SK-N-SH treated with all-trans-retinoic acid at 6 μM for 48 hours (cell line): ENCODE results near the gene DHX58.

Source experiments
- ESRRG ChIP-seq: fragments of 250-450 bp; sonication (Bioruptor Pico); IDR thresholded peaks from 2 replicates; pipeline ENCODE4 v1.6.1; 2021; ENCODE audit warnings: mild to moderate bottlenecking
- RARB ChIP-seq: fragments of 250-450 bp; sonication (Bioruptor Pico); IDR thresholded peaks from 2 replicates; pipeline ENCODE4 v1.8.0; 2021; ENCODE audit warnings: mild to moderate bottlenecking, moderate library complexity
- SNAI2 ChIP-seq: fragments of 250-450 bp; sonication (Bioruptor Pico); IDR thresholded peaks from 2 replicates; pipeline ENCODE4 v1.5.0; 2020; ENCODE audit warnings: mild to moderate bottlenecking, moderate library complexity
- ZFP30 ChIP-seq: fragments of 450-650 bp; formaldehyde crosslinking; IDR thresholded peaks from 2 replicates; pipeline ENCODE4 v1.5.0; 2022; ENCODE audit warnings: mild to moderate bottlenecking, moderate library complexity
- TF ChIP-seq, protein P1 (sequence below): fragments of 250-450 bp; sonication (Bioruptor Pico); IDR thresholded peaks from 2 replicates; pipeline ENCODE4 v1.5.0; 2020; ENCODE audit warnings: mild to moderate bottlenecking, moderate library complexity
- TF ChIP-seq, protein P2 (sequence below): fragments of 250-450 bp; sonication (Bioruptor Pico); IDR thresholded peaks from 2 replicates; pipeline ENCODE4 v1.5.1; 2020; ENCODE audit warnings: low read depth, mild to moderate bottlenecking, moderate library complexity

- TF ChIP-seq, protein P1, sequence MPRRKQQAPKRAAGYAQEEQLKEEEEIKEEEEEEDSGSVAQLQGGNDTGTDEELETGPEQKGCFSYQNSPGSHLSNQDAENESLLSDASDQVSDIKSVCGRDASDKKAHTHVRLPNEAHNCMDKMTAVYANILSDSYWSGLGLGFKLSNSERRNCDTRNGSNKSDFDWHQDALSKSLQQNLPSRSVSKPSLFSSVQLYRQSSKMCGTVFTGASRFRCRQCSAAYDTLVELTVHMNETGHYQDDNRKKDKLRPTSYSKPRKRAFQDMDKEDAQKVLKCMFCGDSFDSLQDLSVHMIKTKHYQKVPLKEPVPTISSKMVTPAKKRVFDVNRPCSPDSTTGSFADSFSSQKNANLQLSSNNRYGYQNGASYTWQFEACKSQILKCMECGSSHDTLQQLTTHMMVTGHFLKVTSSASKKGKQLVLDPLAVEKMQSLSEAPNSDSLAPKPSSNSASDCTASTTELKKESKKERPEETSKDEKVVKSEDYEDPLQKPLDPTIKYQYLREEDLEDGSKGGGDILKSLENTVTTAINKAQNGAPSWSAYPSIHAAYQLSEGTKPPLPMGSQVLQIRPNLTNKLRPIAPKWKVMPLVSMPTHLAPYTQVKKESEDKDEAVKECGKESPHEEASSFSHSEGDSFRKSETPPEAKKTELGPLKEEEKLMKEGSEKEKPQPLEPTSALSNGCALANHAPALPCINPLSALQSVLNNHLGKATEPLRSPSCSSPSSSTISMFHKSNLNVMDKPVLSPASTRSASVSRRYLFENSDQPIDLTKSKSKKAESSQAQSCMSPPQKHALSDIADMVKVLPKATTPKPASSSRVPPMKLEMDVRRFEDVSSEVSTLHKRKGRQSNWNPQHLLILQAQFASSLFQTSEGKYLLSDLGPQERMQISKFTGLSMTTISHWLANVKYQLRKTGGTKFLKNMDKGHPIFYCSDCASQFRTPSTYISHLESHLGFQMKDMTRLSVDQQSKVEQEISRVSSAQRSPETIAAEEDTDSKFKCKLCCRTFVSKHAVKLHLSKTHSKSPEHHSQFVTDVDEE (CRISPR knock-in tag): no peak
- TF ChIP-seq ZFP30 (CRISPR knock-in tag) (no peak), SNAI2 (CRISPR knock-in tag) (no peak), ESRRG (CRISPR knock-in tag) (no peak), RARB (CRISPR knock-in tag) (no peak)
- TF ChIP-seq, protein P2, sequence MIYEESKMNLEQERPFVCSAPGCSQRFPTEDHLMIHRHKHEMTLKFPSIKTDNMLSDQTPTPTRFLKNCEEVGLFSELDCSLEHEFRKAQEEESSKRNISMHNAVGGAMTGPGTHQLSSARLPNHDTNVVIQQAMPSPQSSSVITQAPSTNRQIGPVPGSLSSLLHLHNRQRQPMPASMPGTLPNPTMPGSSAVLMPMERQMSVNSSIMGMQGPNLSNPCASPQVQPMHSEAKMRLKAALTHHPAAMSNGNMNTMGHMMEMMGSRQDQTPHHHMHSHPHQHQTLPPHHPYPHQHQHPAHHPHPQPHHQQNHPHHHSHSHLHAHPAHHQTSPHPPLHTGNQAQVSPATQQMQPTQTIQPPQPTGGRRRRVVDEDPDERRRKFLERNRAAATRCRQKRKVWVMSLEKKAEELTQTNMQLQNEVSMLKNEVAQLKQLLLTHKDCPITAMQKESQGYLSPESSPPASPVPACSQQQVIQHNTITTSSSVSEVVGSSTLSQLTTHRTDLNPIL (CRISPR knock-in tag): no peak
Measured at GRCh38 chr17:42113293-42114069, 967 bp upstream of the DHX58 start.
